ELF-1 (cell line): Measurements from ENCODE around the gene SEMA4D.

ENCODE experiments used
- DNase-seq: peaks from one replicate; pipeline ENCODE4 v3.0.0-alpha.2; 2016; ENCODE audit warnings: low read depth, low spot score

The SEMA4D gene

DNA sequence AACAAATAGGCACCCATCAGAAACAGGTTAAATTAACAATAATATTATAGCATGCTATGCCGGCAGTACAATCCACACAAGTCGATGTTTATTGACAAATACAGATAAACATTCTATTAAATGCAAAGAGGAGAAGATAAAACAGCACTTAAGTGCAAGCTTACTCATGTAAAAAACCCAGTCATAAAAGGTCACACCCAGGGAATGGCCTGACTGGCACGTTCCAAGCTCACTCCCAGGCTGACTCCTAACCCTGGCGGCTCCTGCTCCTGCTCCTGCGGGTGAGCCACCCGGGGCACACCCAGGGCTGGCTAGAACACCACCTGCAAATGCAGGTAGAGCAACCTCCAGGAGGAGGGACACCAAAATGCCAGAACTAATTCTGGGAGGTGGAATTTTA is 66.9 kb downstream of the SEMA4D start:
- no peak for DNase-seq

DNA sequence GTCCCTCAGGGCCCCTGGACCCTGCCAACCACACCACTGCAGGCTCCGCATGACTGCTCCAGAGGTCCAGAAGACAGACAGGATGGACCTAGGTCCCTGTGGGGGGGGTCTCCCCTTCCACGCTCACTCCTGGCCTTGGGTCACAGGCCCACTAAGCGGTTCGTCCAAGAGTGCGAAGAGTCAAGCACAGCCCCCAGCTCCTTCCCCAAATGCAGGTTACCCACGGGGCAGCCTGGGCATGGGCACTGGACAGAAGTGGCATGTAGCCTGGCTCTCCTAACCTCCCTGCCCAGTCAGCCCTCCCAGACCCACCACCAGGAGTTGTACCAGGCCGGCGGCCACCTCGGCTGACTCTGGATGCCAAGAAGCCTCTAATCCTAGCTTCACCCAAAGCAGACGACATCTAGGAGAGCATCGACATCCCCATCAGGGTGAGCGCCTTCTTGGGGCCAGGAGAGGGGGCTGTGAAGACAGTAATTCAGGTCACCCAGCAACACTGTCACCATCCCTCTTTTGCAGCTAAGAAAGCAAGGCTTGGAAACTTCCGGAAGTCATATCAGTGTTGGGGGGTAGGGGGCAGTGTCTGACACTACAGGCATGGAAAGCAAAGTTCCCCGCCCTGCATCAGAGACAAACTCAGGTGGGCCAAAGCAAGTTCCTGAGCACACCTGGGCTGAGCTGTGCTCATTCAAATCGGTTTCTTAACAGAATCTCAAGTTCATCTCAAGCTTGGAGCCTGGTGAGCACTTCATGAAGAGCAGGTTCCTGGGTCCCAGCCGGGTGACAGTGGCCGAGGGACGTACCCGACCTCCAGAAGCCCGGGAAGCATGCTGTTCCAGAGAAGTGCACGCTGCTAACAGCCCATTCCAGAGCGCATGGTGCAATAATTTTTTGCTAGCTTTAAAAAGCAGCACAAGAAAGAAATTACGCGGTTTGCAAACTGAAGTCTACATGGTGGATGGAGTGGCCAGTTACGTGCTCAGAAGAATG is 68.7 kb downstream of the SEMA4D start:
- peak; percentile 84 for DNase-seq

DNA sequence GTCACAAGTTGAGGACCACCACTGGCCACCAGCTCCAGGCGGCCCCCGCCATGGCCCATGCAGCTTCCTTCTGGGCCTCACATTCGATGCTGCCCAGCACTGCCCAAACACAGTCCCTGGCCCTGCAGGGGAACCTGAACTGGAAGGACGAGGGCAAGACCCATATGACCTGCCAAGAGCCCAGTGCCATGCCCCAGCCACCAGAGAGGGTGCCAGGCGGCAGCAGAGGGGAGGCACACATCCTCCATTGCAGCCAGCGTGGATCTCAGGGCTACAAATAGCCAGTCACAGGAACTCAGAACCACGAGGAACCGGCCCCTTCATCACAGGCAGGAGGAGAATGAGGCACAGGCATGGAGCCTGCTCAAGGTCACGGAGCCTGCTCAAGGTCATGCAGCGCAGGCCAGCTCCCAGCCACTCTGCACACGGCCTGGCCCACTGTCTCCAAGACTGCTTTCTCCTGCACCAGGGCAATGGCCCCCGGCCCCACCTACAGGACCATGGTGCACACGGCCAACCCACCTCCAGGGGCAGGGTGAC is 69.6 kb downstream of the SEMA4D start:
- DNase-seq = no peak

DNA sequence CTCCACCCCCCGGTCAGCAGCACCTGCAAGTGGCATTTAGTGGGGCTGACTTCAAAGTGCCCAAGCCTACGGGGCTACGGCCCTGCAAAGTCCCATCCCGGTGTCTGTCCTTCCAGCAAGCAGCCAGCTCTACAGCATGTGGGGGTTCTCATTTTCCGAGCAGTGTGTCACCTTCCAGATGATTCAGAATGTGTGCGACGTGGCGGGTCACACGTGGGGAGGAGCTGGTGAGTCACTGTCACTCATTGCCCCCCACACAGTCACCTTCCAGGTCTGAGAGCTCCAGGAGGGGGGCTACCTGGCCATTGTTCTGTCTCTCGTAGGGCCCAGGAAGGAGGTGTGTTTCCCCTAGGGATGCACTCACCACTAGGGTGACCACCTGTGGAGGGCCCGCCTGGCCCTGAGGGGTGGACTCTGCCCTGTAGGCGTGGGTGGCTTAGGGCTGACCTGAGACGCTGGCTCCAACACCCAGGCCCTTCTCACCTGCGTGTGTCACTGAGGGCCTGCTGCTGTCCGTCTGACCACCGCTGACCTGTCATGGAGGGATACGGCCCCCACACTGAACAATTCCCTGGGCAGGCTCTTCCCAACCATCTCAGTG is 70.2 kb downstream of the SEMA4D start:
- no peak for DNase-seq

DNA sequence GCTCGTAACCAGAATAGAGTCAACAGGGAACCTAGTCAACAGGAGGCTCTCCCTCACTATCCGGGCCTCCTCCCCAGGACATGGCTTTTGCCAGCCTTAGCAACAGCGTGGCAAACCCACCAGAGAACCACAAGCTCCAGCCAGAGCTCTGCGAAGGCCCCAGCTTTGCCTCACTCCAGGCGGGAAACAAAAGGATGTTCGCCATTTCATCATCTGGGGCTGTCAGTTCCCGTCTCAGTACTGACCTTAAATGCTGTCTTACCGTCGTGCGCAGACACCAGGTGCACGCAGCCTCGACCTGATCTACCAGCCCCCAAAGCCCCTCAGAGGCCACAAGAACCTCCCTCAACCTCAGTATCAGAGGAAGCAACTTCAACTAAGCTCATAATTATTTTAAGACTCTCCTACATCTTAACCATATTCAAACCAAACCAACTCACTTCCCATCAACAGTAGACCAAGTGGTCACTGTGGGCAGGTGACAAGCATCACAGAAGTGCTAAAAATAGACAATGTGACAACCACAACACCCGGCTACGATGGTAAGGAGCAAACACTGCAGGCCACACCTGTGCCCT is 71.4 kb downstream of the SEMA4D start:
- no peak for DNase-seq

DNA sequence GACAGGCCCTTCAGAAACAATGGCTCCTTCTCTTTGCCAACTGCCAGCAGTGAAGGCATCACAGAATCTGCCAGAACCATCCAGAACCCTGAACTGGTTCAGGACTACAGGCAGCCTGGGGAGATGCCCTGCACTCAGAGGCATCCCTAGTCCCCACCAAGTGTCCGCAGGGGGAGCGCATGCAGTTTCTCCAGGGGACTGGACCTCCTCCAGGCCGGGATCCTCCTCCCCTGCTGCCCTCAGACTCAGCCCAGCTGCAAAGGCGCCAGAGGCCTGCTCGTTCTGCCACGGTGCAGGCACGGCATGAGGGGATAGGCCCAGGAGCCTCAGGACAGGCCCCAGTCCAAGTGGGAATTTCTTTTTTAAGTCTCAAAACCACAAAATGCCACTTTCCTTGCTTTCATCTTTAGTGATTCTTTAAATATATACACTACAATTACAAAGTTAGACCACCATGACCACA is 72.0 kb downstream of the SEMA4D start:
- DNase-seq = no peak

DNA sequence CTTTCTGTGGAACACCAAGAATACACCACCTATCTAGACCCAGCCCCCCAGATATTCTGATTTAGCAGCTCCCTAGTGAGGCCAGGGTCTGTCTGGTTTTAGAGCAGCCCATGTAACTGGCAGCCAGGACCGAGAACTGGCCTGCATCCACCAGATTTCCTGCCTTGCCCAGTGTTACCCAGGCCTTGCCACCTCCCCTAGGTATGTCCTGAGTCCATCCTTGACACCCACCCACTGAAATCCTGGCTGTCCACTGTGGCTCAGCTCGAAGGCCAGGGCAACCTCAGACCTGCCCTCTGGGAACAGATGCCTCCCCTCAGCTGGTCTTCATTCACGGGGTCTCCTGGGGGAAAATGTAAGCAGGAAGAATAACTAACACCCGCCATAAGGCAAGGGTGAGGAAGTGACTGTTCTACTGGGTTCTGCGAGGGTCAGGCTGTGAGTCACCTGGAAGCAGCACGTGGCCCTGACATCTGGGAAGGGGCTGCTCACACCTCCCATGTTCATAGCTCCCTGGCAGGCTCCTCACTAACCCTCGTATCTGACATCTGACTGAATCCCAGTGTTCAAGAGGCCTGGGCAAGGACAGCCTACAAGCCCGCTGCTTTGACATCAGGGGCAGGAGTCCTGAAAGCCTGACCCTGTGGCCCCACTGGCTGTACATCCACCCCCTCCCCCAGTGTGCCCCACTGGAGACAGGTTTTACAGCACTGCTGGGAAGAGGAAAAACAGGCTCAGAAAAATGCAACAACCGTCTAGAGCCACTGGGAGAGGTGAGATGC is 72.7 kb downstream of the SEMA4D start:
- DNase-seq = no peak

DNA sequence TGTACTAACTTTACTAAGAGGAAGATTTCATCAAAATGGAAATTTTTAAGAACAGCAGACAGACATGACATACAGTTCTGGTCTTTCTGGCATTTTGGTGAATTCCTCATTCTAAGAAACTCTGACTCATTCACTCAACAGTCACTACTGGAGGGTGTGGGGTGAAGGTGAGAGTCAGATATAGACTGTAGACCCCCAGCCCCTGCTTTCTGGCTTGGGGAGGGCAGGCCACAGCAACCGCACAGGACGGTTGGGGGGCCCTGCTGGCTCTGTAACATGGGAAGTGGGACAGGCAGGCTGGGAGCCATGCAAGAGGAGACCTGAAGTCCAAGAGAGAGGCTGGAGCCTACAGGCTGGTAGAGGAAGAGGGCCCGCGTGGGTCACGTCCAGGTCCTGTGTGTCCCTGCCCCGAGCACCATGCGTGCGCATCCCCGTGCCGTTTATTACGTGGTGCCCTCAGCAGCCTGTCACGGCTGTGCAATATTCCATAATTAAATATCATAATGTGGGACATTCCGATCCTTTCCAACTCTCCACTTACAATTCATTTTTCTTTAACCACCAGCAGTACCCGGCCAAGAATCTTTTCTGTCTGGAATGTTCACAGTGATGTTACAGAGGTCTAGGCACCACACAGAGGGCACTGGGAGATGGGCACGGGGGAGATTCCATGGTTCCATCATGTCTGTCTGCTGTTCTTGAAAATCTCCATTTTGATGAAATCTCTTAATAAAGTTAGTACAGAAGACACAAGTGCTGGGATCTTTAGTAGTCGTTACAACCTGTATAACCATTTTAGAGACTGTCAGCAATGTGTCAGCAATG is 75.5 kb downstream of the SEMA4D start:
- no peak for DNase-seq

DNA sequence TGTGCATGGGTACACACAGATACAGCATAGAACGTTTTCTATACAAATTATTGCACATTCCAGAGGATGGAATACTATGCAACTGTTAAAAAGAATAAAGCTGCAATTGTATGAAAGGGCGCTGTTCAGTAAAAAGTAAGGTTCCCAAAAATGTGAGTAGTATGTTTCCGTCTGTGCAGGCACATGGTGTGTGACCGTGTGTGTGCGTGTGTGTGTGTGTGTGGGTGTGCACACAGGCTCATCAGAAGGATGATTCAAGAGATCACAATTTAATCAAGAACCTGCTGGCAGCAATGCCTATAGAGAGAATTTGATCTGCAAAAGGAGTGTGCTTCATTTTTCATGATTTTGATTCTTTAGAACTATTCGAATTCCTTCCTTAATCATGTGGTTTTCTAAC is 76.3 kb downstream of the SEMA4D start:
- no peak for DNase-seq

DNA sequence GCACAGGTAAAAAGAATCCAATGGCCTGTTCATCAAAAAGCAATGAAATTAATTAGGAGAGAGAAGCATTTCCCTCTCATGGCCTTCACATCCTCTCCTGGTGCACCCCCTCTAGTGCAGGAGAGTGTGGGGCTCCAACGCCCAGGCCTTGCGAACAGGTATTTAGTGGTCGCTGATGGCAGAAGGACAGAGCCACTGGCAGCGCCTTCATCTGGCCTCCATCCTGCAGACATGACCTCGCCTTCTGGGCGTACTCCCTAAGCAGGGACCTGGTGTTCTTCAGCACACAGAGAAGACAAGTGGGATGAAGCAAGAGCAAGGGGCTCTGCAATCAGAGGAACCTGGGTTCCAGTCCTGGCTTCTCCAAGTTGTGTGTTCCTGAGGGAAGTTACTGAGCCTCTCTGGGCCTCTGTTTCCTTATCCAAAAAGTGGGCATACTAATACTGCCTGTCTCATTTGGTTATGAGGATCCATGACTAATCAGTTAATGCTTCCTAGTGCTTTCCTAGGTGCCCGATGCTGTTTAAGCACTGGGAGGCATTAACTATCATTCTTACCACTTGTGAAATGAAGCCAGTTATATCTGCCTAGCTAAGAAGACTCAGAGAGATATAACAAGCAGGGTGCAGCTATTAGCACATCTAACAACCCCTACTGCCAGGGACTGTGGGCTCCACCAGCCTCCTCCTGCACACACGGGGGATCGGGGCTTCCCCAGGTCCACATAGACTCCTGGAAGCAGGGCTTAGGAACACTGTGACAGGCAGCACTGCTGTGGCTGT is 77.3 kb downstream of the SEMA4D start:
- no peak for DNase-seq

DNA sequence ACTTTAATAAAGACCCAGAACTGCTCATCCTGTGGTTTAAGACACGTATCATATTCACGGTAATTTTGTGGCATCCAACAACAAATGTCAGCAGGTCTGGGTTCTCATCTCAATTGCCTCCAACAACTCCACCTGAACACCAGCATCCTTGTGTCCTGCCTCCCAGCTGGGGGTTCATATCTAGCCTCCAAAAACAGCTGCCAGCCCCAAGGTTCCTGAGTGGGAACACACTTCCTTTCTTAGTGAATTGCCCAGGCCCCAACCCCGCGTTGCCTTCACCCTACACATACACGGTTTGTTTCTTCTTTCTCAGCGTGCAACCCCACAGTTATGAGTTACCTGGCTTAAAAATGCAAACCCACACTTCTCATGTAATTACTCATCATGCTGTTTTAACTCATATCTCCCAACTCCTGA is 77.9 kb downstream of the SEMA4D start:
- no peak for DNase-seq

DNA sequence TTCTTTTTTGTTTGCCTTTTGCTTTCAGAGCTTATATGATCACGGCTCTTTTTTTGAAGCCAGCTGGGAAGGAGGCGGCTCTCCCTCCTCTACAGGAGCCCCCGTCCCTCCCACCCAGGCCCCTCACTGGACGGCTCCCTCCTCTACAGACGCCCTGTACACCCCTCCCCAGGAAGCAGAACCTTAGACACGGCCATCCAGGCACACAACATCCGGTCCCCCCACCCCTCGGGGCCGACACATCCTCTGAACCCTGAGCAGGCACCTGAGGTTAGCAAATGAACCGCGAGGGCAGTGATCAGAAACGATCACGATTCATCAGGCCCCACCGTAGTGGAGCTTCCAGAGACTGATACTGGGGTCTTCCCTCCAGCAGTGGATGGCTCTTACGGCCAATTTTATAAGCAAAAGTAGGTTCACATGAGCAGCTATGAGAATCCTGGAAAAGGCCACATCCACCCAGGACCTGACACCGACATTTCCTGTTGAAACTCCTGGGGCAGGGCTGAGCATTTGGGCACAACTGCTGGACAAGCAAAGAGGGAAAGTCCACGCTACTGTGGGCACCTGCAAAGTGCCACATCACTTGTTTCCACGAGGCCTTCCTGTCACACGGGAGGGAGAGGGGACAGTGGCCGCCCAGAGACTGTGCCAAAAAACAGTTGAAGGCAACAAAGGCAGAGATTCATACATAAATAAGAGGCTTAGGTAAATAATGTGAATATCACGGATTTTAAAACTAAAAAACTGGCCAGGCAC is 78.9 kb downstream of the SEMA4D start:
- no peak for DNase-seq

DNA sequence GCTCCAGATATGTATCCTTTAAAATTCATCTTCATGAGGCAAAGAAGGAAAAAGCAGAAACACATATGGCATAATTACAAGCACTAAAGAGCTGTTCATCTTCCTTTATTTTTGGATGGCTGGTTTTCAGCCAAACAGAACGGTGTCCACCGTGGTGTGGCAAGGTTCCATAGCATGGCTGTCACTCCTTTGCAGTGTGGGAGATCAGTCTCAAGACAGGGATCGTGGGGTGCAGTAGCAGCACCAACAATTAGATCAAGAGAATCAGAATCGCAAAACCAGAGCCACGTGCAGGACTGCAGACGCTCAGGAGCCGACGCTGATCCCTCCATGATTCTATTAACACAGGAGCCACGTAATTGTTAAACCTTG is 79.5 kb downstream of the SEMA4D start:
- no peak for DNase-seq

DNA sequence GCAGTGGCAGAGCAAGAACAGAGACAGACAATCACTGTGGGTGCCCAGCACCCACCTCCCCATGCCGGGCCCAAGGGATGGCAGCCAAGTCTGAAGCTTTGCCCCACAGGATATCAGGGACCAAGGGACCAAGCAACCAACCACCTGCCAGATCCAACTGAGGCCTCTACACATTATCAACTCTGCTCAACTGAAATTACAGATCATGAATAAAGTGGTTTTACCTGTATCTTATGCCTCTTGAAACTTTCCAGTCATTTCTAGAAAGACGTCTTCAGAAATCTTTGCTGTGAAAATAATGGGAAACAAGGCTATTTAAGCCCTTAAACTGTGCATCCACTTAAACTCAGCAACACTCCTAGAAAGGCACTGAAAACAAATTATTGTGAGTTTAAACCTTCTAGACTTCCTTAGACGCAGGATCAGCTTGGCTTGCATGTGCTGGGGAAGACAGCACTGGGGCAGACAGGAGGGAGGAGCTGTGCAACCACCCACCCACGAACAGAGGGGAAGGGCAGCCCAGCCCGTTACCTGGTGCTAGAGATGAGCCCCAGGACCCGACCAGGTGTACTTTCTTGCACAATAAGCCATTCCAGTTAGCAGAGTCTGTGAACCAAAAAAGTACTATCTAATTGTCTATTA is 80.0 kb downstream of the SEMA4D start:
- no peak for DNase-seq

DNA sequence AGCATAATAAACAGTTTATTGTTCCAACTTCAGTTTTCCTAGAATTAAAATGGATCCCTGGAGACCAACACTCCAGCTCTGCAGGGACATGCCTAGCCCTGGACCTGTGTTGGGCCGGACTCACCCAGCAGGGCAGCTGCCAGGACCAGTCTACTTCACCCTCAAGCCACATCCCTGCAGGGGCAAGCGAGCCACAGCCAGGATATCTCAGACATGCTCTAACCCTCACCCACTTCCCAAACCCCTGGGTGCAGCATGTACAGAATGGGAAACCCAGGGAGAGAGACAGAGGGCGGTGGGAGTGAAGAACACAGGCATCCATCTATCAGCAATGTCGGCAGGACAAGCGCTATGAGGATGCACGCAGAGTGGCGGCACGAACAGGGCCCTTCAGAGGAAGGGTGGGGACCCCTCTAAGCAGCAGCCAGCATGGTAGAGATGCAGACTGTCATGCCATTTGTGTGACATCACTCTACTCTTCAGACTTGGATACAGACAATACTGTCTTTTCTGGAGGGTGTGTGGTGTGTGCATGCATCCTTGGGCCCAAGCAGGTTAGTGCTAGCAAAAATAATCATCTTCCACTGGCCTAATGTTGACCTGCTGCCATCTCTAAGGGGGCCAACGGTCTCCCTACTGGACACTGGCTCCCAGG is 83.1 kb downstream of the SEMA4D start:
- DNase-seq = no peak

DNA sequence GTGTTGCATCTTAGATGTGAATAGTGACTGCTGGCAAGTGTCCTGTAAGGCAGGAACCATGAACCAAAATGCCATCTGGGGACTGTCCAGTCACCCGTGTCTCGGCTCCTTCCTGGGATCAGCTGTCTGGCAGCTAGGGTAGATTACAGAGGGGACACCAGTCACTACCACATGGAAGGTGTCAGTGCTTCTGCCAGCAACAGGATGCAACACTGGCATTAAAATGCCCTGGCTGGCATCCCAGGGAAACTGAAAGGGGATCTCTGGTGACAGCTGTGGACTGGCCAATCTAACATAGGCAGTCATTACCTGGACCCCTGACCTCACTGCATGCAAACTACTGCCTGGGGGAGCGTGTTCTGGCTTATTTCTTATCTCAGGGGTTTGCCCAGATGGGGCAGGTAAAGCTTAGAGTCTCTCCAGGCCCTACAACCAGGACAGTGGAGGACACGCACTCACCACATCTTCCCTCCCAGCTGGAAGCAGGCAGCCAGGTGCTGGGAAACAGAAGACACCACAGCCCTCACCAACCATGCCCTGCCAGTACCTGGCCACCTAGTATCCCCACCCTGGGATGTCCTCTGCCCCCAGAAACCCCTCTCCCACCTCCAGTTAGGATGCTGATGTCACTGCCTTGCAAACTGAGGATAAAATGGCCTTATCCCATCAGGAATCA is 83.8 kb downstream of the SEMA4D start:
- no peak for DNase-seq

DNA sequence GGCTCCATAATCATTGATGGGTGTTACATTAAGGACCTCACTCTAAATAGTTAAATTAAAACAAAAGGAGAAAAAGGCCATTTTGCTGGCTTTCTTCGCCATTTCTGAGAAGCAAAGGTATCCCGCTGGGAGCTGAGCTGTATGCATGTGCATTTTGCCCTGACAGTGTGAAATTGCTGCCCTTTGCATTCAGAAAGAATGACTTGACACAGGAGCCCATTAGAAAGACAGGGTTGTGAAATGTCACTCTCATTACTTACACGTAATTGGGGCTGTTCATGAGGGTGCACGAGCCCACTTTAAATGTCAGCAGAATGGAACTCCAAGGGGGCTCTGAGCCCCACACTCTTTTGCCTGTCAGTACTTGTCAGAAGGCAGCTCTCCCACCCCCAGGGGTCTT is 85.0 kb downstream of the SEMA4D start:
- DNase-seq = peak; percentile 27

DNA sequence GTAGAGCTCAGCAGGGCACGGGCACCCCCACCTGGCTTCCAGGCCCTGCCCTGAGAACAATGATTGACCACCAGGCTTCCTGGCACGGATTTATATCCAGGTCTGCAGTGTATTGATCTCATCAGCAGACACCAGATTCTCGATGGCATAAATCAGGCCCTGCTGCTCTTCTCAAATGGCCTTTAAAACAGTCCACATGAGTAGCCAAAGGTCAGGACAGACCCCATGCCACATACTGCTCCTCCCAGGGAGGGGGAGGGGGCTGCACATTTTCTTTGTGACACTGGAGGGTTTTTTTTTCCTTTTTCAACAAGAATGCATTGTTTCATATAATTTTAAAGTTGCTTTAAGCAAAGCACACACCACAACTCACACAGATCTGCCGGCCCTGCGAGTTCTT is 85.4 kb downstream of the SEMA4D start:
- no peak for DNase-seq
